OCI-LY7 (cell line): Measurements from ENCODE around the gene NMUR2. TPM values are rescaled to one million over a fixed set of nuclear protein-coding genes. Genes with fewer than 3 reads are reported as not detected.

ENCODE experiments used
- BruUV-seq: library from RNA; stranded (reverse); fragments of 400-500 nt; replicated peaks from 2 replicates; lab custom pipeline; 2021; lab: Mats Ljungman, UMichigan
- CTCF ChIA-PET: fragments of 300-600 bp; sonication (Branson Sonifier 250); formaldehyde crosslinking; loops from one replicate; lab custom pipeline; 2022; ENCODE audit warnings: antibody characterized with exemption; ENCODE audit not compliant: unreplicated experiment; lab: Charles Lee
- POLR2A ChIA-PET: fragments of 300-600 bp; sonication (Branson Sonifier 250); formaldehyde crosslinking; loops from one replicate; lab custom pipeline; 2022; ENCODE audit warnings: antibody characterized with exemption; lab: Charles Lee
- DNase-seq: peaks from one replicate; pipeline ENCODE4 v3.0.0-alpha.2; 2015; ENCODE audit warnings: low spot score
- H2AFZ ChIP-seq: fragments of 200-600 bp; sonication (generic), shearing (Covaris generic); 2 replicates; pipeline ENCODE4 v1.6.1; 2014; ENCODE audit warnings: mild to moderate bottlenecking, antibody characterized with exemption, low read length, moderate library complexity
- H3K27ac ChIP-seq: fragments of 200-600 bp; sonication (generic); 2 replicates; pipeline ENCODE4 v1.5.1; 2014; ENCODE audit warnings: mixed run types, low read depth, mild to moderate bottlenecking, moderate library complexity, low read length, inconsistent platforms; ENCODE audit not compliant: poor library complexity, severe bottlenecking
- H3K36me3 ChIP-seq: fragments of 200-600 bp; sonication (generic); 2 replicates; pipeline ENCODE4 v1.6.1; 2014; ENCODE audit warnings: mild to moderate bottlenecking, antibody characterized with exemption, low read length, moderate library complexity, mixed read lengths; ENCODE audit not compliant: insufficient read depth
- H3K4me1 ChIP-seq: fragments of 200-600 bp; sonication (generic); 2 replicates; pipeline ENCODE4 v1.5.1; 2014; ENCODE audit warnings: mild to moderate bottlenecking, low read length; ENCODE audit not compliant: insufficient read depth, poor library complexity, severe bottlenecking
- H3K4me2 ChIP-seq: fragments of 200-600 bp; sonication (generic); 2 replicates; pipeline ENCODE4 v1.6.1; 2014; ENCODE audit warnings: mild to moderate bottlenecking, low read length
- H3K4me3 ChIP-seq: fragments of 200-600 bp; sonication (generic); 2 replicates; pipeline ENCODE4 v1.5.1; 2014; ENCODE audit warnings: mild to moderate bottlenecking, low read depth, low read length; ENCODE audit not compliant: poor library complexity, severe bottlenecking
- H3K79me2 ChIP-seq: fragments of 200-600 bp; sonication (generic); 2 replicates; pipeline ENCODE4 v1.6.1; 2016; ENCODE audit warnings: low read depth, mild to moderate bottlenecking, low read length, moderate library complexity, mixed read lengths; ENCODE audit not compliant: insufficient read depth
- H3K9me2 ChIP-seq: fragments of 200-600 bp; sonication (generic); 2 replicates; pipeline ENCODE4 v1.6.1; 2016; ENCODE audit warnings: mild to moderate bottlenecking, low read length, mixed read lengths; ENCODE audit not compliant: insufficient read depth
- H3K9me3 ChIP-seq: fragments of 200-600 bp; sonication (generic); 2 replicates; pipeline ENCODE4 v1.6.1; 2014; ENCODE audit warnings: mild to moderate bottlenecking, mixed run types, low read length, mixed read lengths
- H4K20me1 ChIP-seq: fragments of 200-600 bp; sonication (generic); 2 replicates; pipeline ENCODE4 v1.6.1; 2014; ENCODE audit warnings: mild to moderate bottlenecking, antibody characterized with exemption, low read length, moderate library complexity, mixed read lengths; ENCODE audit not compliant: insufficient read depth
- CTCF ChIP-seq: fragments of 200-600 bp; sonication (generic); conservative IDR thresholded peaks from 2 replicates; pipeline ENCODE4 v1.5.1; 2014; ENCODE audit warnings: mild to moderate bottlenecking, antibody characterized with exemption, low read length, moderate library complexity, mixed read lengths
- EZH2phosphoT487 ChIP-seq: fragments of 200-600 bp; sonication (generic); IDR thresholded peaks from 2 replicates; pipeline ENCODE4 v1.6.1; 2018; ENCODE audit warnings: low read depth, borderline replicate concordance, mild to moderate bottlenecking, mixed run types, antibody characterized with exemption, low read length, moderate library complexity, mixed read lengths
- intact Hi-C: fragments of 100-400 bp; cut with micrococcal nuclease; formaldehyde crosslinking; loops from one replicate; pipeline ENCODE4 v1.10.0; 2022; ENCODE audit not compliant: unreplicated experiment
- total RNA-seq, 2 experiments: library from RNA; depleted of rRNA in 1 of 2; stranded (reverse); fragments of >200 nt in 1 of 2; shearing (Covaris generic) in 1 of 2; gene quantifications; 2 replicates each; pipeline ENCODE4 v1.2.3, GENCODE V29; 2014 to 2022

The NMUR2 gene
- total RNA-seq, 2 experiments from 2014 or later, result not detected

DNA sequence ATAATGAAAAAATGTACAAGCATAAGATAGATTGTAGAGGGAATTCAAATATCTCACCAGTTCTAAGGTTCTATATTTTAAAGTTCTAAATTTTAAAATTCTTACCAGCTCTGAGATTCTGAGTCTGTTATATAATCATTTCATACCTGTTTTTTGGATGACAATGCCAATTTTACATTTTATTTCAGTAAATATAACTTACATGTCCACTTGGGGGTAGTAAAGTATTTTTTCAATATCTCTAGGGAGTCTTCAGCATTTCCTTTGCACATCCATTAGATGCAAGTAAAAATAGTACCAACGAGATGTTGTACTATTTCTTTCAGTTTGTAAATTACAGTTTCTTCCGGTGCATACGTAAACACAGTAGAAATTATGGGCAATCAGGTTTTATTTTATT is 25.7 kb downstream of the NMUR2 start:
- intact Hi-C loops, result no loop called here
- no peaks in the 10 kb centered on the region for H4K20me1 ChIP-seq
- BruUV-seq, result no TSS peak
- H3K4me2 ChIP-seq, result no peak overlapping the region
- TF ChIP-seq EZH2phosphoT487 (no peak), CTCF (no peak)
- no peak overlapping the region for H3K4me3 ChIP-seq
- H3K27ac ChIP-seq, result no peak overlapping the region
- H2AFZ ChIP-seq, result no peak overlapping the region
- no peaks in the 10 kb centered on the region for H3K79me2 ChIP-seq
- no peaks in the 10 kb centered on the region for H3K9me3 ChIP-seq
- H3K4me1 ChIP-seq, result no peaks in the 10 kb centered on the region
- no peaks in the 10 kb centered on the region for H3K9me2 ChIP-seq
- H3K36me3 ChIP-seq, result no peaks in the 10 kb centered on the region
- ChIA-PET CTCF (no interaction called here), POLR2A (no interaction called here)
- DNase-seq, result no peak

GRCh38 chr5:152378730-152379129 is 26.3 kb downstream of the NMUR2 start:
- H3K79me2 ChIP-seq, result no peaks in the 10 kb centered on the region
- H3K4me3 ChIP-seq, result no peak overlapping the region
- BruUV-seq, result no TSS peak
- no peaks in the 10 kb centered on the region for H4K20me1 ChIP-seq
- intact Hi-C loops, result no loop called here
- TF ChIP-seq CTCF, result no peak
- TF ChIP-seq EZH2phosphoT487, result no peak
- ChIA-PET POLR2A (no interaction called here), CTCF (no interaction called here)
- no peaks in the 10 kb centered on the region for H3K9me2 ChIP-seq
- H3K4me2 ChIP-seq, result no peak overlapping the region
- H3K36me3 ChIP-seq, result no peaks in the 10 kb centered on the region
- no peak overlapping the region for H2AFZ ChIP-seq
- H3K4me1 ChIP-seq, result no peaks in the 10 kb centered on the region
- H3K27ac ChIP-seq, result no peak overlapping the region
- DNase-seq, result no peak
- H3K9me3 ChIP-seq, result no peaks in the 10 kb centered on the region

DNA sequence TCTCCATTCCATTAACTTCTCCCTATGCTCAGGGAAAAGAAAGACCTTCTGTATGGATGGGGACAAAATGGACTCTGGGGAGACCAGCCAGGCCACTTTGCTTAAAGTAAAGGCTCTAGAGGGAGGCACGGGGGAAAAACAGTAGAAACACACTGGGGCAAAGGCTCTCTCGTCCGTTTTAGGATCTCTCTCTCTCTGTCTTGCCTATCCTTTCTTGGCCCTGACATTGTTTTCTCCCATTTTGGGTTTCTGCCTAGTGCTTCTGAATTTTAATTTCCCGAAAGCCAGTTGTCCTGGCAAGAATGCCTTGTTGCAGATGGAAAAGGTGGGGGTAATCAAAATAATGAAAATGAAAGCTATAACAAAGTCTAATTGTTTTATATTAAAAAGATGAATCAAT is 28.2 kb downstream of the NMUR2 start:
- Histone ChIP-seq H3K4me2 (no peak overlapping the region), H3K4me3 (no peak overlapping the region), H3K79me2 (no peaks in the 10 kb centered on the region), H3K9me2 (no peaks in the 10 kb centered on the region), H3K27ac (no peak overlapping the region), H4K20me1 (no peaks in the 10 kb centered on the region), H2AFZ (no peak overlapping the region), H3K36me3 (no peaks in the 10 kb centered on the region), H3K9me3 (no peaks in the 10 kb centered on the region), H3K4me1 (no peaks in the 10 kb centered on the region)
- TF ChIP-seq CTCF (no peak), EZH2phosphoT487 (no peak)
- ChIA-PET CTCF (no interaction called here), POLR2A (interaction anchor here (0.7 kb wide), 1 partner anchor 30 kb away, joined by 3 read pairs; no protein-coding TSS in a partner anchor)
- BruUV-seq, result no TSS peak
- intact Hi-C loops, result no loop called here
- DNase-seq, result no peak
